PC-3 (cell line): Measurements from ENCODE around the gene C9orf85.

Experiments used
- EZH2phosphoT487 ChIP-seq: fragments of 300-600 bp; sonication (generic); IDR thresholded peaks from 2 replicates; pipeline ENCODE4 v1.6.1; 2018; ENCODE audit warnings: mild to moderate bottlenecking, antibody characterized with exemption, low read length, borderline replicate concordance
- TF ChIP-seq, protein P1 (sequence below): fragments of 300-600 bp; sonication (generic); conservative IDR thresholded peaks from 2 replicates; pipeline ENCODE4 v1.5.1; 2017; ENCODE audit warnings: antibody characterized with exemption, low read depth, mild to moderate bottlenecking, low read length

DNA sequence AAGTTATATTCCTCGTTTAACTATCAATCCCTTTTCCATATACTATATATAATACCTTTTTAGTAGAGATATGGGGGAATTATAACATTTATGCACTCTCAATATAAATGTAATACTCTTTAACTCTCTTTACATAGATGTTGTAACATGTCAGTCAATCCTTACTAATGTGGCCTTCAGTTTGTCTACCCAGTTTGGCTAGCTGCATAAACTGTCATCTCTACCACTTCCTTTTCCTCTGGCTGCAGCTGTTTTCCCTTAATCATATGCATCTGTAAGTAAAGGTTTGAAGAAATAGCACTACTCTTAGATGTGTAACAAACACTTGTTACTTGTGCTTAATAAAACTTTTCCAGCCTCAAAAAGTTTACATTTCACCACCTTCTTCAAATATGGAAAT, 13.9 kb upstream of the C9orf85 start:
- TF ChIP-seq, protein P1, sequence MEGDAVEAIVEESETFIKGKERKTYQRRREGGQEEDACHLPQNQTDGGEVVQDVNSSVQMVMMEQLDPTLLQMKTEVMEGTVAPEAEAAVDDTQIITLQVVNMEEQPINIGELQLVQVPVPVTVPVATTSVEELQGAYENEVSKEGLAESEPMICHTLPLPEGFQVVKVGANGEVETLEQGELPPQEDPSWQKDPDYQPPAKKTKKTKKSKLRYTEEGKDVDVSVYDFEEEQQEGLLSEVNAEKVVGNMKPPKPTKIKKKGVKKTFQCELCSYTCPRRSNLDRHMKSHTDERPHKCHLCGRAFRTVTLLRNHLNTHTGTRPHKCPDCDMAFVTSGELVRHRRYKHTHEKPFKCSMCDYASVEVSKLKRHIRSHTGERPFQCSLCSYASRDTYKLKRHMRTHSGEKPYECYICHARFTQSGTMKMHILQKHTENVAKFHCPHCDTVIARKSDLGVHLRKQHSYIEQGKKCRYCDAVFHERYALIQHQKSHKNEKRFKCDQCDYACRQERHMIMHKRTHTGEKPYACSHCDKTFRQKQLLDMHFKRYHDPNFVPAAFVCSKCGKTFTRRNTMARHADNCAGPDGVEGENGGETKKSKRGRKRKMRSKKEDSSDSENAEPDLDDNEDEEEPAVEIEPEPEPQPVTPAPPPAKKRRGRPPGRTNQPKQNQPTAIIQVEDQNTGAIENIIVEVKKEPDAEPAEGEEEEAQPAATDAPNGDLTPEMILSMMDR: no peak
- TF ChIP-seq EZH2phosphoT487: no peak
